Body of pancreas (tissue), 4 donors: ENCODE results near the gene PIK3R5. TPM values are rescaled to one million over a fixed set of nuclear protein-coding genes. Genes with fewer than 3 reads are reported as not detected.
A peak's percentile ranks its signal among the peaks of the same experiment; 100 is the strongest.
"Not testable (repeated sequence)": the region's sequence is repeated elsewhere in the genome, so short reads cannot be mapped to it uniquely, and the experiment has no call there.

ENCODE experiments used
- ATAC-seq: fragments of 150-250 bp; one replicate; pipeline ENCODE4 v1.9.1; 2016
- DNase-seq, 4 donors: peaks; one replicate each; pipeline ENCODE4 v3.0.0-alpha.2; 2019
- H3K27ac ChIP-seq, 4 donors: fragments of 200-600 bp; sonication (generic); 1 replicate in 3 of 4; 2 replicates in 1 of 4; pipeline versions ENCODE4 v1.5.1 to v1.6.1; 2016 to 2019; ENCODE audit warnings: mild to moderate bottlenecking in 1 of 4, mixed read lengths in 1 of 4, moderate library complexity in 1 of 4
- H3K27me3 ChIP-seq, 2 donors: fragments of 200-600 bp; sonication (generic); one replicate each; pipeline ENCODE4 v1.6.0; 2016; ENCODE audit warnings: mild to moderate bottlenecking in 1 of 2
- H3K36me3 ChIP-seq, 2 donors: fragments of 200-600 bp; sonication (generic); replicated peaks in 1 of 2; 2 replicates each; pipeline ENCODE4 v1.5.1; 2016; ENCODE audit warnings: low read depth in 2 of 2; ENCODE audit not compliant: insufficient read depth in 1 of 2
- H3K4me1 ChIP-seq: fragments of 200-600 bp; sonication (generic); one replicate; pipeline ENCODE4 v1.6.0; 2016
- H3K4me3 ChIP-seq, 2 donors: fragments of 200-600 bp; sonication (generic); 1 replicate in 1 of 2; 2 replicates in 1 of 2; pipeline ENCODE4 v1.5.1; 2016 to 2019
- H3K9me3 ChIP-seq, 3 donors: fragments of 200-600 bp; sonication (generic); 1 replicate in 2 of 3; 2 replicates in 1 of 3; pipeline ENCODE4 v1.5.1; 2016
- CTCF ChIP-seq, 7 experiments: fragments of 450-650 bp in 4 of 7; fragments of 200-600 bp in 3 of 7; sonication (generic) in 3 of 7; IDR thresholded peaks; one replicate each; pipeline ENCODE4 v1.5.1; 2016 to 2019; ENCODE audit warnings: antibody characterized with exemption in 7 of 7
- POLR2A ChIP-seq, 3 donors: fragments of 450-650 bp; IDR thresholded peaks; one replicate each; pipeline ENCODE4 v1.6.1; 2016; ENCODE audit warnings: antibody characterized with exemption in 3 of 3, mild to moderate bottlenecking in 2 of 3
- whole genome bisulfite sequencing, 2 donors: methylation state at CpG; one replicate each; pipeline ENCODE4 v1.1.5; 2017; 5-methylcytosine and 5-hydroxymethylcytosine counted together
- intact Hi-C: fragments of 100-400 bp; cut with DNase I; formaldehyde crosslinking; loops from one replicate; pipeline ENCODE4 v1.15.1; 2023
- total RNA-seq, 2 donors: library from RNA; depleted of rRNA; stranded (reverse); fragments of >200 nt; gene quantifications; one replicate each; pipeline ENCODE4 v1.1.0, GENCODE V29; 2016

The PIK3R5 gene
- total RNA-seq, 2 donors from 2014 or later = 4.6 to 4.7 TPM

GRCh38 chr17:8859804-8860430, 105.6 kb downstream of the PIK3R5 start:
- 73 to 74% methylated on average over 13 to 14 of the region's 14 CpGs for WGBS, 2 donors
- no peak for TF ChIP-seq POLR2A (IDR thresholded peaks at IDR 0.05)
- TF ChIP-seq CTCF (IDR thresholded peaks at IDR 0.05) = no peak
- H3K27ac ChIP-seq = no peak overlapping the region
- peaks cover 10% of the 10 kb centered on the region for H3K4me1 ChIP-seq
- H3K36me3 ChIP-seq = no peaks in the 10 kb centered on the region
- H3K4me3 ChIP-seq = no peak overlapping the region
- ATAC-seq (no peak), DNase-seq (no peak)
- no peaks in the 10 kb centered on the region for H3K9me3 ChIP-seq
- H3K27me3 ChIP-seq = no peaks in the 10 kb centered on the region
- intact Hi-C loops = no loop called here

DNA sequence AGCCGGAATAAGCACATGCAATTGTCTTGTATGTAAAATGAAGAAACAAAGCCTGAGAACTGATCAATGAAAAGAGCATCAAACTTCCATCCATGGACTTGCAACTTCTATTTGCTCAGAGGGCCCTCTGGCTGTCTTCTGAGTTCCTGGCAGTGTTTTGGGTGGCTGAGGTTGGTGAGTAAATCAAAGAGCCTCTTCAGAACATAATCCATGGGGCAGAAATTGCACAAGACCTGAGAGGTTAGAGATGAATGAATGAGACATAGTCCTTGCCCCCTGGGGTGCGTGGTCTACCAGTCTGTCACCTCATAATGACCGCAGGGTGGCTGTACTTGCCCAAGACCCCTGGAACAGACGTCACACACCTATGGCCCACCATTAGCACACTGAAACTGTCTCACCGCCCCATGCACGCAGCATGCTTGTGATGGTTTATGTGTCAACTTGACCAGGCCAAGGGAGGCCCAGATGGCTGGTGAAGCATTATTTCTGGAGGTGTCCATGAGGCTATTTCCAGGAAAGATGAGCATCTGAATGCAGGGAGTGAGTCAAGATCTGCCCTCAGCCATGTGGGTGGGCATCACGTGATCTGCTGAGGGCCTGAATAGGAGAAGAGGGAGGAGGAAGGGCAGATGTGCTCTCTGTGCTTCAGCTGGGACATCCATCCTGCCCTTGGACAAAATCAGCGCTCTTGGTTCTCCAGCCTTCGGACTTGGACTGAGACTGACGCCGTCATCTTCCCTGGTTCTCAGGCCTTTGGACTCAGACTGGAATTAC, 106.3 kb downstream of the PIK3R5 start:
- peak in 1 of 4 donors; percentile 18 for DNase-seq
- H3K9me3 ChIP-seq = no peaks in the 10 kb centered on the region
- H3K27me3 ChIP-seq = no peaks in the 10 kb centered on the region
- H3K36me3 ChIP-seq = no peaks in the 10 kb centered on the region
- no peak overlapping the region for H3K4me3 ChIP-seq
- H3K27ac ChIP-seq = no peak overlapping the region
- TF ChIP-seq CTCF (IDR thresholded peaks at IDR 0.05) (no peak), POLR2A (IDR thresholded peaks at IDR 0.05) (no peak)
- ATAC-seq = no peak
- 67 to 78% methylated on average over 11 of the region's 11 CpGs for WGBS, 2 donors
- intact Hi-C loops = no loop called here
- peaks cover 10% of the 10 kb centered on the region for H3K4me1 ChIP-seq

DNA sequence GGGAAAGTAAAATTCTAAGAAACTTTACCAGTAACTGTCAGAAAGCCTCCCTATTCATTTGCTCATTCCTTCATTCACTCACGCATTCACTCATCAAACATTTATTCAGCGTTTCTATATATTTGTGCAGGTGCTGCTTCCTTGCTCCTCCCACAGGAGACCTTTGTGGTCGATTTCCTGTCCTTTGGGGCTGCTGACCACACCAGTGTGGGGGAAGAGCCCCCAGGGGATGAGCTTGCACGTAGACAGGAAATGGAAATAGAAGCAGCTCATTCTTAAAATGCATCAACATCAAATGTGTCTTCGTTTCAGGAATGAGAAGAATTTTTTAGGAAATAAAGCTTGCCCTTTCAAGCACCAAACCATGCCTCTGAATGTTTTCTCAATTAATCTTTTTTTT, 107.6 kb downstream of the PIK3R5 start:
- no peak for DNase-seq
- TF ChIP-seq CTCF (IDR thresholded peaks at IDR 0.05) (no peak), POLR2A (IDR thresholded peaks at IDR 0.05) (no peak)
- intact Hi-C loops = no loop called here
- Histone ChIP-seq H3K4me3 (no peak overlapping the region), H3K9me3 (no peaks in the 10 kb centered on the region), H3K27me3 (no peaks in the 10 kb centered on the region), H3K36me3 (no peaks in the 10 kb centered on the region), H3K4me1 (peaks cover 10% of the 10 kb centered on the region), H3K27ac (no peak overlapping the region)
- no peak for ATAC-seq
- 9 to 21% methylated on average over 5 of the region's 5 CpGs for WGBS, 2 donors

DNA sequence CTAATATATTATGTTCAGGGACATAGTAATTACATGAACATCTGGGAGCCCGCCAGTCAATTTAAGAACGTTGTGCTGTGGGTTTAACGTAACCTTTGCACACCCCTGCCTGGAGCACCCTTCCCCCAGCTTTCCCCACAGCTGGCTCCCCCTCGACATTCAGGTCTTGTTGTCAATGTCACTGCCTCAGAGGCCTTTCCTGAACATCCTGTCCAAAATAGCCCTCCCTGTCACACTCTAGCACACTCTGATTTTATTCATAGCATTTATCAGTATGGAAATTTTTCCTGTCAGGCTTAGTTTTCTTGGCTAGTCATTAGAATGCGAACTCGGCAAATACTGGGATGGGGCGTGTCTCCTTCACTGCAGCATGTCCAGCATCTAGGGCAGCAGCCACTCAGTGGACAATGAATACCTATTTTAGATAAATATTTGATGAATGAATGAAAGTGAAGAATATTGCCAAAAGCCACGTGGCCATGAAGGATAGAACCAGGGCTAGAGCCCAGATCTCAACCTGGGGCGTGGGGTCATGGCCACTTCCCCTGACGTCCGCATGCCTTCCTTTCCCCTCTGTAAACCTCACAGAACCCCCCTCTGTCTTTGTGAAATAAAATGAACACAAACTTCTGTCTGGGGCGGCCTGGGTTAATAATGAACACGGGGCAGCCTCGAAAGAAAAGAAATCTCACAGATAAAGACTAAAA, 108.5 kb downstream of the PIK3R5 start:
- no peak for DNase-seq
- WGBS, 2 donors = 11 to 21% methylated on average over 14 of the region's 14 CpGs
- intact Hi-C loops = no loop called here
- H3K4me3 ChIP-seq = no peak overlapping the region
- no peaks in the 10 kb centered on the region for H3K9me3 ChIP-seq
- TF ChIP-seq POLR2A (IDR thresholded peaks at IDR 0.05) (no peak), CTCF (IDR thresholded peaks at IDR 0.05) (no peak)
- H3K4me1 ChIP-seq = peaks cover 10% of the 10 kb centered on the region
- H3K36me3 ChIP-seq = no peaks in the 10 kb centered on the region
- ATAC-seq = no peak
- H3K27me3 ChIP-seq = no peaks in the 10 kb centered on the region
- H3K27ac ChIP-seq = no peak overlapping the region

GRCh38 chr17:8856205-8856603, 109.3 kb downstream of the PIK3R5 start:
- intact Hi-C loops, ATAC-seq: not testable (repeated sequence)
- 61 to 75% methylated on average over 6 of the region's 6 CpGs for WGBS, 2 donors

More at GRCh38 chr17:8856205-8856603, 109.3 kb downstream of the PIK3R5 start:
- not testable (repeated sequence) for H3K4me1 ChIP-seq, DNase-seq, H3K27ac ChIP-seq, H3K36me3 ChIP-seq, H3K27me3 ChIP-seq, H3K9me3 ChIP-seq, H3K4me3 ChIP-seq
